ENCODE measurements around the gene NSMF.

DNA sequence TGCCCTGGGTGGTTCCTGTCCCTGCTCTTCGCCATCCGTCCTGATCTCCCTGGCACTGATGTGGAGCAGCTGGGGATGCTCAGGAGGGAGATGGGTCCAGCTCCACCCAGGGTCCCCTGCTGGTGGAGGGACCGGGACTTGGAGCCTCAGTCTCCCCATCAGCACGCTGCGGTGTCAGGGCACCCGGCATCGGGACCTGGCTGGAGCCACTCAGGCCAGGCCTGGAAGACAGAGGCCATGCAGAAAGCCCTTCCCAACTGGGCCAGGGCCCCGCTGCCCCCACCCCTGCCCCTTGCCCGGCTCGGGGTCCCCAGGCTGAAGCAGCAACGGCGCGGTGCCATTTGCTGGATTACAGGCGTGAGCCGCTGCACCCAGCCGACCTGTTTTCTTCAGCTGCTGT is 40.3 kb upstream of the NSMF start:
- no peak for TF ChIP-seq RFX5 (IDR thresholded peaks at IDR 0.05; ENCODE audit: low read depth, low read length)
- TF ChIP-seq MXI1 (IDR thresholded peaks at IDR 0.05; ENCODE audit: borderline replicate concordance, low read depth, low read length), result no peak
- TF ChIP-seq POLR2A (IDR thresholded peaks at IDR 0.05; ENCODE audit: low read depth, low read length), result no peak
- no peak for TF ChIP-seq RAD21 (IDR thresholded peaks at IDR 0.05; ENCODE audit: low read length)
- no peak for TF ChIP-seq CTCF (conservative IDR thresholded peaks at IDR 0.05; ENCODE audit: low read depth, low read length)
- TF ChIP-seq CHD1 (IDR thresholded peaks at IDR 0.05; ENCODE audit: low read depth, low read length), result no peak
- no peak for TF ChIP-seq RCOR1 (IDR thresholded peaks at IDR 0.05; ENCODE audit: insufficient replicate concordance, low read length)
- TF ChIP-seq SMC3 (IDR thresholded peaks at IDR 0.05; ENCODE audit: low read depth, low read length), result no peak
- TF ChIP-seq USF2 (IDR thresholded peaks at IDR 0.05; ENCODE audit: low read depth, low read length), result no peak
- no peak for TF ChIP-seq CEBPB (IDR thresholded peaks at IDR 0.05; ENCODE audit: low read depth, low read length)
- TF ChIP-seq MAFK (IDR thresholded peaks at IDR 0.05; ENCODE audit: low read depth, low read length), result no peak
- TF ChIP-seq, protein P1, sequence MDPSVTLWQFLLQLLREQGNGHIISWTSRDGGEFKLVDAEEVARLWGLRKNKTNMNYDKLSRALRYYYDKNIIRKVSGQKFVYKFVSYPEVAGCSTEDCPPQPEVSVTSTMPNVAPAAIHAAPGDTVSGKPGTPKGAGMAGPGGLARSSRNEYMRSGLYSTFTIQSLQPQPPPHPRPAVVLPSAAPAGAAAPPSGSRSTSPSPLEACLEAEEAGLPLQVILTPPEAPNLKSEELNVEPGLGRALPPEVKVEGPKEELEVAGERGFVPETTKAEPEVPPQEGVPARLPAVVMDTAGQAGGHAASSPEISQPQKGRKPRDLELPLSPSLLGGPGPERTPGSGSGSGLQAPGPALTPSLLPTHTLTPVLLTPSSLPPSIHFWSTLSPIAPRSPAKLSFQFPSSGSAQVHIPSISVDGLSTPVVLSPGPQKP (IDR thresholded peaks at IDR 0.05; ENCODE audit: borderline replicate concordance, low read depth, low read length), result no peak
- no peak for TF ChIP-seq NFE2L2 (IDR thresholded peaks at IDR 0.05; ENCODE audit: low read depth, low read length)

All from IMR-90 (cell line).